ENCODE data around the gene KRTAP12-1.
"Not testable (repeated sequence)": the region's sequence is repeated elsewhere in the genome, so short reads cannot be mapped to it uniquely, and the experiment has no call there.

The KRTAP12-1 gene

GRCh38 chr21:44664691-44665090 is 17.3 kb downstream of the KRTAP12-1 start:
- H3K4me3 Mint-ChIP-seq = no peak overlapping the region
- no peak overlapping the region for H3K27ac Mint-ChIP-seq
- H3K9me3 Mint-ChIP-seq = peaks cover 0 to 3% of the 10 kb centered on the region in 2 donors
- ATAC-seq (replicated peaks) (no peak), DNase-seq (no peak)
- H3K36me3 Mint-ChIP-seq (ENCODE audit: insufficient read depth) = no peaks in the 10 kb centered on the region
- peaks cover 9 to 18% of the 10 kb centered on the region in 2 donors for H3K4me1 Mint-ChIP-seq (ENCODE audit: low read depth in 2 of 2)
- peaks cover 0 to 19% of the 10 kb centered on the region in 2 donors for H3K27me3 Mint-ChIP-seq

GRCh38 chr21:44661567-44661966 is 20.4 kb downstream of the KRTAP12-1 start:
- peaks cover 18% of the 10 kb centered on the region for H3K36me3 Mint-ChIP-seq (ENCODE audit: insufficient read depth)

GRCh38 chr21:44658913-44659595 is 22.9 kb downstream of the KRTAP12-1 start:
- peak; percentile 3 for ATAC-seq (replicated peaks)
- peak overlapping the region; percentile 70 to 74 for H3K4me3 Mint-ChIP-seq
- DNase-seq = peak in 2 of 3 experiments; percentile 16 to 22
- peaks cover 6 to 8% of the 10 kb centered on the region in 2 donors for H3K9me3 Mint-ChIP-seq
- no peaks in the 10 kb centered on the region for H3K27me3 Mint-ChIP-seq
- peaks cover 25% of the 10 kb centered on the region for H3K36me3 Mint-ChIP-seq (ENCODE audit: insufficient read depth)
- peaks cover 51 to 53% of the 10 kb centered on the region in 2 donors for H3K4me1 Mint-ChIP-seq (ENCODE audit: low read depth in 2 of 2)
- peak overlapping the region; percentile 95 to 96 for H3K27ac Mint-ChIP-seq

More at GRCh38 chr21:44661567-44661966, 20.4 kb downstream of the KRTAP12-1 start:
- H3K27me3 Mint-ChIP-seq = peaks cover 0 to 10% of the 10 kb centered on the region in 2 donors
- DNase-seq; H3K27ac Mint-ChIP-seq; H3K9me3 Mint-ChIP-seq; H3K4me3 Mint-ChIP-seq; ATAC-seq (replicated peaks): not testable (repeated sequence)
- H3K4me1 Mint-ChIP-seq (ENCODE audit: low read depth in 2 of 2) = peaks cover 40% of the 10 kb centered on the region in 2 donors

GRCh38 chr21:44658541-44658910 is 23.4 kb downstream of the KRTAP12-1 start:
- peaks cover 6 to 8% of the 10 kb centered on the region in 2 donors for H3K9me3 Mint-ChIP-seq
- DNase-seq = no peak
- H3K27ac Mint-ChIP-seq = peak overlapping the region; percentile 95 to 96
- peaks cover 56 to 58% of the 10 kb centered on the region in 2 donors for H3K4me1 Mint-ChIP-seq (ENCODE audit: low read depth in 2 of 2)
- peaks cover 27% of the 10 kb centered on the region for H3K36me3 Mint-ChIP-seq (ENCODE audit: insufficient read depth)
- no peaks in the 10 kb centered on the region for H3K27me3 Mint-ChIP-seq
- H3K4me3 Mint-ChIP-seq = peak overlapping the region; percentile 70 to 74
- no peak for ATAC-seq (replicated peaks)

- DNase-seq (peak; percentile 63 to 68 (median 63)), ATAC-seq (replicated peaks) (peak; percentile 67)
- Mint-ChIP-seq H3K36me3 (ENCODE audit: insufficient read depth) (peaks cover 27% of the 10 kb centered on the region), H3K27me3 (no peaks in the 10 kb centered on the region), H3K4me3 (peak within 1 kb of the TSS; percentile 70 to 74), H3K4me1 (ENCODE audit: low read depth in 2 of 2) (peaks cover 57 to 62% of the 10 kb centered on the region in 2 donors), H3K9me3 (peaks cover 6 to 8% of the 10 kb centered on the region in 2 donors), H3K27ac (peak within 1 kb of the TSS; percentile 95 to 96)
Observed at GRCh38 chr21:44657635-44658540, 24.1 kb downstream of the KRTAP12-1 start, which contains the start of gene KRTAP12-3. TSS of gene KRTAP12-3 (plus strand) at chr21:44657932. CDS start at chr21:44657980, 48 bp downstream.

- H3K4me3 Mint-ChIP-seq = peak overlapping the region; percentile 70 to 74
- peaks cover 57 to 62% of the 10 kb centered on the region in 2 donors for H3K4me1 Mint-ChIP-seq (ENCODE audit: low read depth in 2 of 2)
- peak overlapping the region; percentile 95 to 96 for H3K27ac Mint-ChIP-seq
- peaks cover 3 to 8% of the 10 kb centered on the region in 2 donors for H3K9me3 Mint-ChIP-seq
- DNase-seq (no peak), ATAC-seq (replicated peaks) (no peak)
- H3K27me3 Mint-ChIP-seq = no peaks in the 10 kb centered on the region
- H3K36me3 Mint-ChIP-seq (ENCODE audit: insufficient read depth) = peaks cover 27% of the 10 kb centered on the region
Observed at GRCh38 chr21:44656868-44657267, 25.1 kb downstream of the KRTAP12-1 start.

- H3K27me3 Mint-ChIP-seq = no peaks in the 10 kb centered on the region
- no peak for ATAC-seq (replicated peaks)
- DNase-seq = no peak
- peaks cover 55 to 62% of the 10 kb centered on the region in 2 donors for H3K4me1 Mint-ChIP-seq (ENCODE audit: low read depth in 2 of 2)
- peak within 1 kb of the TSS; percentile 74 to 78 for H3K4me3 Mint-ChIP-seq
- H3K9me3 Mint-ChIP-seq = peaks cover 3 to 8% of the 10 kb centered on the region in 2 donors
- peaks cover 27% of the 10 kb centered on the region for H3K36me3 Mint-ChIP-seq (ENCODE audit: insufficient read depth)
- peak within 1 kb of the TSS; percentile 91 to 93 for H3K27ac Mint-ChIP-seq
Observed at GRCh38 chr21:44654576-44655175, 27.3 kb downstream of the KRTAP12-1 start, which contains the start of gene KRTAP12-4. TSS of gene KRTAP12-4 (minus strand) at chr21:44654659. CDS start at chr21:44654614, 45 bp downstream.

- Mint-ChIP-seq H3K9me3 (peaks cover 3 to 8% of the 10 kb centered on the region in 2 donors), H3K36me3 (ENCODE audit: insufficient read depth) (peaks cover 31% of the 10 kb centered on the region), H3K4me3 (peak overlapping the region; percentile 74 to 78), H3K27me3 (no peaks in the 10 kb centered on the region), H3K27ac (peak overlapping the region; percentile 91 to 93), H3K4me1 (ENCODE audit: low read depth in 2 of 2) (peaks cover 49 to 55% of the 10 kb centered on the region in 2 donors)
- ATAC-seq (replicated peaks) (peak; percentile 77), DNase-seq (peak; percentile 64 to 79 (median 77))
Observed at GRCh38 chr21:44653656-44654575, 28.0 kb downstream of the KRTAP12-1 start.

- Mint-ChIP-seq H3K27me3 (no peaks in the 10 kb centered on the region), H3K27ac (peak overlapping the region; percentile 91 to 93)
- no peak for DNase-seq
Observed at GRCh38 chr21:44653123-44653522, 28.8 kb downstream of the KRTAP12-1 start.

GRCh38 chr21:44650973-44651675 is 30.8 kb downstream of the KRTAP12-1 start:
- peaks cover 0 to 8% of the 10 kb centered on the region in 2 donors for H3K27me3 Mint-ChIP-seq
- no peak overlapping the region for H3K4me3 Mint-ChIP-seq
- peaks cover 26 to 36% of the 10 kb centered on the region in 2 donors for H3K4me1 Mint-ChIP-seq (ENCODE audit: low read depth in 2 of 2)
- DNase-seq (no peak), ATAC-seq (replicated peaks) (no peak)
- peaks cover 13% of the 10 kb centered on the region for H3K36me3 Mint-ChIP-seq (ENCODE audit: insufficient read depth)
- H3K27ac Mint-ChIP-seq = peak overlapping the region; percentile 30 to 67
- no peaks in the 10 kb centered on the region for H3K9me3 Mint-ChIP-seq

More at GRCh38 chr21:44653123-44653522, 28.8 kb downstream of the KRTAP12-1 start:
- H3K9me3 Mint-ChIP-seq = peaks cover 0 to 8% of the 10 kb centered on the region in 2 donors
- no peak overlapping the region for H3K4me3 Mint-ChIP-seq
- peaks cover 24% of the 10 kb centered on the region for H3K36me3 Mint-ChIP-seq (ENCODE audit: insufficient read depth)
- no peak for ATAC-seq (replicated peaks)
- H3K4me1 Mint-ChIP-seq (ENCODE audit: low read depth in 2 of 2) = peaks cover 41 to 47% of the 10 kb centered on the region in 2 donors

GRCh38 chr21:44650265-44650972 is 31.5 kb downstream of the KRTAP12-1 start:
- Mint-ChIP-seq H3K27ac (peak overlapping the region; percentile 30 to 67), H3K27me3 (peaks cover 0 to 8% of the 10 kb centered on the region in 2 donors), H3K4me1 (ENCODE audit: low read depth in 2 of 2) (peaks cover 24 to 35% of the 10 kb centered on the region in 2 donors), H3K9me3 (no peaks in the 10 kb centered on the region), H3K36me3 (ENCODE audit: insufficient read depth) (peaks cover 13% of the 10 kb centered on the region), H3K4me3 (no peak overlapping the region)
- DNase-seq = no peak
- no peak for ATAC-seq (replicated peaks)

All from effector memory CD8-positive, alpha-beta T cell (primary cell).